Measurements from ENCODE around the gene CEP164. TPM values are rescaled to one million over a fixed set of nuclear protein-coding genes. Genes with fewer than 3 reads are reported as not detected.

Gene CEP164
- polyA plus RNA-seq, 1 donor from 2014 or later: 27.4 TPM

DNA sequence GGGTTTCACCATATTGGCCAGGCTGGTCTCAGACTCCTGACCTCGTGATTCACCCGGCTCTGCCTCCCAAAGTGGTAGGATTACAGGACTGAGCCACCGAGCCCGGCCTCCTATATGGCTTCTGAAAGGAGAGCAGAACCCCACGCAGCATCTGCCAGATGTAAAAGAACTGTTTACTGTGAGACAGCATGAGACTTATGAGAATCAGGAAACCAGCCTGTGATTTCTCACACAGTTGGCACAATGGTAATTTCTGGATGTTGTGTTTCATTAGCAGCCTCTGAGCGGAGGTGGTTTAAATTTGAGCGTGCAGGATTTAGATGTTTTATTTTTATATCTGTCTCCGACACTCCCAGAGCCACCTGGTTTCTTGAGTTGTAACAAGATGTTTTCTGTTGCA, 33.8 kb downstream of the CEP164 start:
- Histone ChIP-seq H3K27ac (ENCODE audit: low read length) (no peak overlapping the region), H3K27me3 (ENCODE audit: insufficient read depth, low read depth, low read length) (no peaks in the 10 kb centered on the region), H3K4me2 (ENCODE audit: low read length) (no peak overlapping the region), H2AFZ (ENCODE audit: low read depth, low read length) (no peak overlapping the region), H3K9me3 (ENCODE audit: low read length) (no peaks in the 10 kb centered on the region), H3K9ac (ENCODE audit: low read length) (no peak overlapping the region), H3K79me2 (replicated peaks; ENCODE audit: insufficient read depth, low read length) (no peaks in the 10 kb centered on the region), H3K36me3 (ENCODE audit: insufficient read depth, low read length) (no peaks in the 10 kb centered on the region), H3K9me2 (ENCODE audit: insufficient read depth, low read length) (no peaks in the 10 kb centered on the region), H4K20me1 (ENCODE audit: insufficient read depth) (no peaks in the 10 kb centered on the region), H3K4me3 (ENCODE audit: low read length) (no peak overlapping the region), H3F3A (ENCODE audit: insufficient read depth, low read length, poor library complexity, severe bottlenecking) (no peaks in the 10 kb centered on the region)
- no peak for TF ChIP-seq EP300 (conservative IDR thresholded peaks at IDR 0.05; ENCODE audit: poor library complexity, severe bottlenecking)
- TF ChIP-seq, protein P1, sequence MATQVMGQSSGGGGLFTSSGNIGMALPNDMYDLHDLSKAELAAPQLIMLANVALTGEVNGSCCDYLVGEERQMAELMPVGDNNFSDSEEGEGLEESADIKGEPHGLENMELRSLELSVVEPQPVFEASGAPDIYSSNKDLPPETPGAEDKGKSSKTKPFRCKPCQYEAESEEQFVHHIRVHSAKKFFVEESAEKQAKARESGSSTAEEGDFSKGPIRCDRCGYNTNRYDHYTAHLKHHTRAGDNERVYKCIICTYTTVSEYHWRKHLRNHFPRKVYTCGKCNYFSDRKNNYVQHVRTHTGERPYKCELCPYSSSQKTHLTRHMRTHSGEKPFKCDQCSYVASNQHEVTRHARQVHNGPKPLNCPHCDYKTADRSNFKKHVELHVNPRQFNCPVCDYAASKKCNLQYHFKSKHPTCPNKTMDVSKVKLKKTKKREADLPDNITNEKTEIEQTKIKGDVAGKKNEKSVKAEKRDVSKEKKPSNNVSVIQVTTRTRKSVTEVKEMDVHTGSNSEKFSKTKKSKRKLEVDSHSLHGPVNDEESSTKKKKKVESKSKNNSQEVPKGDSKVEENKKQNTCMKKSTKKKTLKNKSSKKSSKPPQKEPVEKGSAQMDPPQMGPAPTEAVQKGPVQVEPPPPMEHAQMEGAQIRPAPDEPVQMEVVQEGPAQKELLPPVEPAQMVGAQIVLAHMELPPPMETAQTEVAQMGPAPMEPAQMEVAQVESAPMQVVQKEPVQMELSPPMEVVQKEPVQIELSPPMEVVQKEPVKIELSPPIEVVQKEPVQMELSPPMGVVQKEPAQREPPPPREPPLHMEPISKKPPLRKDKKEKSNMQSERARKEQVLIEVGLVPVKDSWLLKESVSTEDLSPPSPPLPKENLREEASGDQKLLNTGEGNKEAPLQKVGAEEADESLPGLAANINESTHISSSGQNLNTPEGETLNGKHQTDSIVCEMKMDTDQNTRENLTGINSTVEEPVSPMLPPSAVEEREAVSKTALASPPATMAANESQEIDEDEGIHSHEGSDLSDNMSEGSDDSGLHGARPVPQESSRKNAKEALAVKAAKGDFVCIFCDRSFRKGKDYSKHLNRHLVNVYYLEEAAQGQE (IDR thresholded peaks at IDR 0.05; ENCODE audit: borderline replicate concordance): no peak
- TF ChIP-seq, protein P2, sequence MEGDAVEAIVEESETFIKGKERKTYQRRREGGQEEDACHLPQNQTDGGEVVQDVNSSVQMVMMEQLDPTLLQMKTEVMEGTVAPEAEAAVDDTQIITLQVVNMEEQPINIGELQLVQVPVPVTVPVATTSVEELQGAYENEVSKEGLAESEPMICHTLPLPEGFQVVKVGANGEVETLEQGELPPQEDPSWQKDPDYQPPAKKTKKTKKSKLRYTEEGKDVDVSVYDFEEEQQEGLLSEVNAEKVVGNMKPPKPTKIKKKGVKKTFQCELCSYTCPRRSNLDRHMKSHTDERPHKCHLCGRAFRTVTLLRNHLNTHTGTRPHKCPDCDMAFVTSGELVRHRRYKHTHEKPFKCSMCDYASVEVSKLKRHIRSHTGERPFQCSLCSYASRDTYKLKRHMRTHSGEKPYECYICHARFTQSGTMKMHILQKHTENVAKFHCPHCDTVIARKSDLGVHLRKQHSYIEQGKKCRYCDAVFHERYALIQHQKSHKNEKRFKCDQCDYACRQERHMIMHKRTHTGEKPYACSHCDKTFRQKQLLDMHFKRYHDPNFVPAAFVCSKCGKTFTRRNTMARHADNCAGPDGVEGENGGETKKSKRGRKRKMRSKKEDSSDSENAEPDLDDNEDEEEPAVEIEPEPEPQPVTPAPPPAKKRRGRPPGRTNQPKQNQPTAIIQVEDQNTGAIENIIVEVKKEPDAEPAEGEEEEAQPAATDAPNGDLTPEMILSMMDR (IDR thresholded peaks at IDR 0.05; ENCODE audit: poor library complexity, severe bottlenecking): no peak
- no peak for TF ChIP-seq MXI1 (conservative IDR thresholded peaks at IDR 0.05; ENCODE audit: poor library complexity, severe bottlenecking)
- TF ChIP-seq RAD21 (conservative IDR thresholded peaks at IDR 0.05): no peak
- no peak for TF ChIP-seq SMC3 (conservative IDR thresholded peaks at IDR 0.05; ENCODE audit: poor library complexity)
- TF ChIP-seq POLR2AphosphoS5 (IDR thresholded peaks at IDR 0.05): no peak
- TF ChIP-seq TAF1 (IDR thresholded peaks at IDR 0.05; ENCODE audit: low read depth): no peak
- TF ChIP-seq EZH2 (IDR thresholded peaks at IDR 0.05; ENCODE audit: borderline replicate concordance, insufficient read depth, low read length, poor library complexity, severe bottlenecking): no peak

DNA sequence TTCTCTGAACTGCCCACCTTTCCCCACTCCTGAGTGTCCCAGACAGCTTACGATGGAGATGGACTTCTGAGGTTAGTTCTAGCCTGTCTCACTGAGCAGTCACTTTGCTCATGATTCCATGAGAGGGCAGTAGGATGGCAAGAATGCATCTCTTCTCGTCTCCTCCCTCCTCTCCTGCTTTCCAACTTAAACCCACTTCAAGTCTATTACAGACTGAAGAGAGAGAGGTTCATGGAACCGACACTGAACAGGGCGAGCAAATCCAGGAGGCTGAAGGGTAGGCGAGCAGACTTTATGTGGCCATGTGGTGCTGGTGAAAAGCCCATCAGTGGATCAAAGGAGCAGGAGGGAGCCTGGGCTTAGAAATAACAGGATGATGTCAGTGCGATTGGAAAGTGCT, 38.6 kb downstream of the CEP164 start:
- H3K9ac ChIP-seq (ENCODE audit: low read length): no peak overlapping the region
- no peaks in the 10 kb centered on the region for H3K9me2 ChIP-seq (ENCODE audit: insufficient read depth, low read length)
- H3K4me3 ChIP-seq (ENCODE audit: low read length): no peak overlapping the region
- H3K4me2 ChIP-seq (ENCODE audit: low read length): no peak overlapping the region
- H3K36me3 ChIP-seq (ENCODE audit: insufficient read depth, low read length): no peaks in the 10 kb centered on the region
- H3K27me3 ChIP-seq (ENCODE audit: insufficient read depth, low read depth, low read length): no peaks in the 10 kb centered on the region
- no peak overlapping the region for H3K27ac ChIP-seq (ENCODE audit: low read length)
- no peak overlapping the region for H2AFZ ChIP-seq (ENCODE audit: low read depth, low read length)
- no peaks in the 10 kb centered on the region for H3K9me3 ChIP-seq (ENCODE audit: low read length)
- no peaks in the 10 kb centered on the region for H3F3A ChIP-seq (ENCODE audit: insufficient read depth, low read length, poor library complexity, severe bottlenecking)
- TF ChIP-seq TAF1 (IDR thresholded peaks at IDR 0.05; ENCODE audit: low read depth) (no peak), SMC3 (conservative IDR thresholded peaks at IDR 0.05; ENCODE audit: poor library complexity) (no peak), EP300 (conservative IDR thresholded peaks at IDR 0.05; ENCODE audit: poor library complexity, severe bottlenecking) (no peak), MXI1 (conservative IDR thresholded peaks at IDR 0.05; ENCODE audit: poor library complexity, severe bottlenecking) (no peak)
- TF ChIP-seq, protein P2 (IDR thresholded peaks at IDR 0.05; ENCODE audit: poor library complexity, severe bottlenecking): no peak
- TF ChIP-seq, protein P1 (IDR thresholded peaks at IDR 0.05; ENCODE audit: borderline replicate concordance): no peak
- H3K79me2 ChIP-seq (replicated peaks; ENCODE audit: insufficient read depth, low read length): no peaks in the 10 kb centered on the region
- H4K20me1 ChIP-seq (ENCODE audit: insufficient read depth): no peaks in the 10 kb centered on the region
